Nephron (organoid): ENCODE data around the gene LGALS3BP.
A peak's percentile ranks its signal among the peaks of the same experiment; 100 is the strongest.

Experiments
- H3K27ac Mint-ChIP-seq, 3 experiments: 2 replicates each; pipeline ENCODE4 v1.8.0; 2020; ENCODE audit warnings: mixed read lengths in 3 of 3, mild to moderate bottlenecking in 2 of 3, moderate library complexity in 1 of 3
- H3K27me3 Mint-ChIP-seq: 2 replicates; pipeline ENCODE4 v1.8.0; 2021; ENCODE audit warnings: low read depth, mild to moderate bottlenecking, moderate library complexity, mixed read lengths
- H3K36me3 Mint-ChIP-seq: 2 replicates; pipeline ENCODE4 v1.8.0; 2020; ENCODE audit warnings: low read depth, mixed read lengths
- H3K4me1 Mint-ChIP-seq: 2 replicates; pipeline ENCODE4 v1.8.0; 2020; ENCODE audit warnings: mixed read lengths
- H3K4me3 Mint-ChIP-seq, 3 experiments: 2 replicates each; pipeline ENCODE4 v1.8.0; 2020; ENCODE audit warnings: mild to moderate bottlenecking in 3 of 3, mixed read lengths in 3 of 3, moderate library complexity in 2 of 3
- H3K9me3 Mint-ChIP-seq: 2 replicates; pipeline ENCODE4 v1.8.0; 2020; ENCODE audit warnings: mixed read lengths
- TF ChIP-seq, protein P1 (sequence below), 3 experiments: fragments of 200-600 bp; sonication (generic); IDR thresholded peaks; one replicate each; pipeline ENCODE4 v1.5.0; 2021; ENCODE audit warnings: antibody characterized with exemption in 3 of 3; ENCODE audit not compliant: unreplicated experiment in 3 of 3

The LGALS3BP gene

GRCh38 chr17:78973196-78973595 lies 6.5 kb downstream of the LGALS3BP start:
- H3K27ac Mint-ChIP-seq, result no peak overlapping the region
- H3K36me3 Mint-ChIP-seq, result no peaks in the 10 kb centered on the region
- H3K9me3 Mint-ChIP-seq, result no peaks in the 10 kb centered on the region
- H3K27me3 Mint-ChIP-seq, result peaks cover 7% of the 10 kb centered on the region
- H3K4me1 Mint-ChIP-seq, result peaks cover 34% of the 10 kb centered on the region
- no peak overlapping the region for H3K4me3 Mint-ChIP-seq
- TF ChIP-seq, protein P1, sequence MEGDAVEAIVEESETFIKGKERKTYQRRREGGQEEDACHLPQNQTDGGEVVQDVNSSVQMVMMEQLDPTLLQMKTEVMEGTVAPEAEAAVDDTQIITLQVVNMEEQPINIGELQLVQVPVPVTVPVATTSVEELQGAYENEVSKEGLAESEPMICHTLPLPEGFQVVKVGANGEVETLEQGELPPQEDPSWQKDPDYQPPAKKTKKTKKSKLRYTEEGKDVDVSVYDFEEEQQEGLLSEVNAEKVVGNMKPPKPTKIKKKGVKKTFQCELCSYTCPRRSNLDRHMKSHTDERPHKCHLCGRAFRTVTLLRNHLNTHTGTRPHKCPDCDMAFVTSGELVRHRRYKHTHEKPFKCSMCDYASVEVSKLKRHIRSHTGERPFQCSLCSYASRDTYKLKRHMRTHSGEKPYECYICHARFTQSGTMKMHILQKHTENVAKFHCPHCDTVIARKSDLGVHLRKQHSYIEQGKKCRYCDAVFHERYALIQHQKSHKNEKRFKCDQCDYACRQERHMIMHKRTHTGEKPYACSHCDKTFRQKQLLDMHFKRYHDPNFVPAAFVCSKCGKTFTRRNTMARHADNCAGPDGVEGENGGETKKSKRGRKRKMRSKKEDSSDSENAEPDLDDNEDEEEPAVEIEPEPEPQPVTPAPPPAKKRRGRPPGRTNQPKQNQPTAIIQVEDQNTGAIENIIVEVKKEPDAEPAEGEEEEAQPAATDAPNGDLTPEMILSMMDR (IDR thresholded peaks at IDR 0.05; ENCODE audit: unreplicated experiment in 3 of 3), result no peak

DNA sequence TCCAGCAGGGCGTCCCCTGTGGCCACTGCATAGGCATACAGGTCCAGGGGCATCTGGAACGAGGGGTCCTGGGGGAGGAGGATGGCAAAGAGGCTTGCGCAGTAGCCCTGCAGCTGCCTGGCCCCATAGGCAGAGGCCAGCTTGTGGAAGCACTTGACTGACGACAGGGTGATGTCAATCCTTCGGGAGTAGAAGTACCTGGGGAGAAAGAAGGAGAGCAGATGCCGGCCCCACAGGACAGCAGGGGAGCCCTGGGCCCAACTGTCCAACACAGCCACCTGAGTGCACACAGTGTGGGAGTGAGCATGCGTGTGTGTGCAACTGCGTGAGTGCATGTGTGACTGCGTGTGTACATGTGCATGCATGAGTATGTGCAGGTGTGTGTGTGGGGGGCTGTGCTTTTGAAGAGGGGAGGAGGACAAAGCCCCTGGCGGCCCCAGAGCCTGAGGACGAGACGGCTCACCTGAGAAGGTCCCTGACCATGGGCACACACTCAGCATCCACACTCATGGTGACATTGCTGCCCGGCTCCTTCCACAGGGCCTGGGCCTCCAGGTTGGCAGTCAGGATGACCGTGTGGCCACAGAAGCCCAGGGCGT lies 7.1 kb downstream of the LGALS3BP start:
- Mint-ChIP-seq H3K9me3 (no peaks in the 10 kb centered on the region), H3K27ac (peak overlapping the region in 2 of 3 experiments; percentile 65 to 68), H3K36me3 (no peaks in the 10 kb centered on the region), H3K4me3 (no peak overlapping the region), H3K27me3 (peaks cover 7% of the 10 kb centered on the region), H3K4me1 (peaks cover 29% of the 10 kb centered on the region)
- TF ChIP-seq, protein P1 (IDR thresholded peaks at IDR 0.05; ENCODE audit: unreplicated experiment in 3 of 3), result no peak

DNA sequence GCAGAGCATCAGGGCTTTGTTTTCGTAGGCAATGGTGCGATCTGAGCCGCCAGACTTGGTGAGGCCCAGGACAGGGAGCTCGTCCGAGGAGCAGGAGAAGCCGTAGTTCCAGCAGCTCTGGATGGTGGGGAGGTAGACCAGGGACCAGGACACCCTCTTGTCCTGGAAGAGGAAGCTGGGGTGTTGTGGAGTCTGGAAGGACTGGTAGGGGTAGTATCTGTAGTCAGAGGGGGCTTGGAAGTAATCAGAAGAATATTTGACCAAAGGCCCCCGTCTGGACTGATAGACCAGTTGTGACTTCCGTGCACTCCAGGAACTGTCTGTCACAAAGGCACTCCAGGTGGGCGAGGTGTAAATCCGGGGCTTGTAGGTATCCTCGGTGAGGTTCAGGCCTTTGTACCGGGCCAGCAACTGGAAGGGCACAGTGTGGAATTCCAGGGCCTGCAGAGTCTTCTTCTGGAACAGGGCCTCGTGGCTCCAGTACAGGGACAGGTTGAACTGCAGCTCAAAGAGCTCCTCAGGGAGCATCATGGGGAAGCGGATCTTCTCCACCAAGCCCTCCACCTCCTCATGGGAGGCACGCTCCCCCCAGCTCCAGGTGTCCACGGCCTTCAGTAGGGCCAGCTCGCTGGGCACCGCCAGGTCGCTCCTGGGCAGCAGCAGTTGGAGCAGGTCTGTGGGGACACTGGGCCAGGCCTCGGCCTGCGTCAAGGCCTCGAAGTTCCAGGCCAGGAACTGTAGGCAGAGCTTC lies 7.8 kb downstream of the LGALS3BP start:
- peaks cover 10% of the 10 kb centered on the region for H3K27me3 Mint-ChIP-seq
- TF ChIP-seq, protein P1 (IDR thresholded peaks at IDR 0.05; ENCODE audit: unreplicated experiment in 3 of 3), result no peak
- H3K36me3 Mint-ChIP-seq, result no peaks in the 10 kb centered on the region
- no peaks in the 10 kb centered on the region for H3K9me3 Mint-ChIP-seq
- no peak overlapping the region for H3K4me3 Mint-ChIP-seq
- peak overlapping the region in 2 of 3 experiments; percentile 74 to 79 for H3K27ac Mint-ChIP-seq
- H3K4me1 Mint-ChIP-seq, result peaks cover 23% of the 10 kb centered on the region

DNA sequence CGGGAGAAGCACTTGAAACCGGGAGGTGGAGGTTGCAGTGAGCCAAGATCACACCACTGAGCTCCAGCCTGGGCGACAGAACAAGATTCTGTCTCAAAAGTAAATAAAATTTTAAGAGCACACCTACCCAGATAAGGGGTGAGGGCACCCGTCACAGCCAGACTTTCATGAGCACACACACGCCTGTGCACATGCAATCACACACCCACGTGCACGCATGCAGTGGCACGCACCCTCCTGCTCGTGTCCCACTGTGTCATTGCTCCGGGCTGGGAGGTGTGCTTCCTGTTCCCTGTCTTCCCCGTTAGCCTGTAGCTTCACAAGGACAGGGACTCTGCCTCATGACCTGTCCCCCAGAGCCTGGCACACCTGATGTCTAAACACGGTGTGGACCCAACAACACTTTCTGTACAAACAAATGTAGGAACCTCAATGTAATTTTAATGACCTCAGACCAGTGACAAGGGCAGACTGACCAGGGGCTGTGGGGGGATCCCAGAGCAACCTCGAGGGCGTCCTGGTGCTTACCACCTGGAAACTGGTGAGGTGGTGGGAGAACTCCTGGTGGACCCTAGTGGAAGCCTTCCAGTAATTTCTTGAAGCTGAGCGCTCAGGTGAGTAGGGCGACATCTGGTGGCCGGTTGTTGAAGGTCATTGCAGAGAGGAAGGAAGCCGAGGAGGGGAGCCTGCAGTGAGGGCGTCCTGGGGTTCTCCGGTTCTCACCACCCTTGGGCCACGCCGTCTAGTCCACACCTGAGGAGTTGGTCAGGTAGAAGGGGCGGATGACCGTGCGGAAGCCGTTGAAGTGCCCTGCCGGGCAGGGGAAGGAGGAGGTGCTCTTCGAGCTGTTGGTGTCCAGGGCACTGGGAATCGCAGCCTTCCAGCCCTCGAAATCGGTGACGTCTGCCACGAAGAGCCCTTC lies 8.6 kb downstream of the LGALS3BP start:
- peak overlapping the region; percentile 21 to 70 (median 57) for H3K4me3 Mint-ChIP-seq
- H3K9me3 Mint-ChIP-seq, result no peaks in the 10 kb centered on the region
- H3K4me1 Mint-ChIP-seq, result peaks cover 23% of the 10 kb centered on the region
- peak overlapping the region; percentile 74 to 79 (median 78) for H3K27ac Mint-ChIP-seq
- TF ChIP-seq, protein P1 (IDR thresholded peaks at IDR 0.05; ENCODE audit: unreplicated experiment in 3 of 3), result peak; percentile 81 to 95 (median 82)
- peaks cover 10% of the 10 kb centered on the region for H3K27me3 Mint-ChIP-seq
- H3K36me3 Mint-ChIP-seq, result no peaks in the 10 kb centered on the region

DNA sequence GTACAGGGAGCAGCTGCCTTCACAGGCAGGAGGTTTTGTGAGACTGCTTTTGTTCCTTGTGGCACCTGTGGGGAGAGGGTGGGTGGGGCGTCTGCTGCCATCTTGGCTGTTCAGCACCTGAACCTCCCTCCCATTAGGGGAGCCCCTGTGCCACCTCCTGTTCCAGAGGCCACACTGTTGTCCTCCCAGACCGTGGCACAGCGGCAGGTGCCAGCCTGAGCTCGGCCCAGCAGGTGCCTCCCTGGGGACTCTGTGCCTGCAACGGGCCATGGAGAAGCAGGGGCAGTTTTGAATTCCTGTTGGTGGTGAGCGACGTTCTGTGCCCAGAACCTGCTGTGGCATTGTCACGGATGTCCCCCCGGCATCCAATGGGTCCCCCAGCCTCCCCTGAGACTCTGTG lies 9.9 kb downstream of the LGALS3BP start:
- peaks cover 23% of the 10 kb centered on the region for H3K4me1 Mint-ChIP-seq
- H3K27ac Mint-ChIP-seq, result no peak overlapping the region
- H3K9me3 Mint-ChIP-seq, result no peaks in the 10 kb centered on the region
- peaks cover 7% of the 10 kb centered on the region for H3K27me3 Mint-ChIP-seq
- TF ChIP-seq, protein P1 (IDR thresholded peaks at IDR 0.05; ENCODE audit: unreplicated experiment in 3 of 3), result no peak
- H3K36me3 Mint-ChIP-seq, result no peaks in the 10 kb centered on the region
- H3K4me3 Mint-ChIP-seq, result no peak overlapping the region
